Naive thymus-derived CD8-positive, alpha-beta T cell (primary cell): ENCODE data around the gene MACROD1. TPM values are rescaled to one million over a fixed set of nuclear protein-coding genes. Genes with fewer than 3 reads are reported as not detected.

Experiments
- ATAC-seq, 2 donors: fragments of 150-1000 bp; cut with Tn5 transposase in 1 of 2; sonication (Bioruptor Pico), chemical (Tn5 transposase) in 1 of 2; 1 replicate in 1 of 2; 2 replicates in 1 of 2; pipeline ENCODE4 v1.10.0; 2021; ENCODE audit warnings: mild to moderate bottlenecking in 2 of 2, moderate library complexity in 2 of 2
- POLR2A ChIA-PET: fragments of 350-600 bp; sonication (Branson Sonifier 250); formaldehyde crosslinking; loops from one replicate; lab custom pipeline; 2021; ENCODE audit warnings: antibody characterized with exemption; lab: Charles Lee
- DNase-seq, 10 donors: peaks; one replicate each; pipeline versions ENCODE4 v3.0.0 to v3.0.0-alpha.2; 2020 to 2022
- H3K27ac Mint-ChIP-seq, 10 donors: one replicate each; pipeline ENCODE4 v1.8.0; 2020 to 2022; ENCODE audit warnings: mild to moderate bottlenecking in 10 of 10, mixed read lengths in 10 of 10, moderate library complexity in 4 of 10, inconsistent platforms in 1 of 10
- H3K27me3 Mint-ChIP-seq, 5 donors: one replicate each; pipeline ENCODE4 v1.8.0; 2021 to 2022; ENCODE audit warnings: mixed read lengths in 5 of 5
- H3K36me3 Mint-ChIP-seq, 3 donors: one replicate each; pipeline ENCODE4 v1.8.0; 2020 to 2022; ENCODE audit warnings: mixed read lengths in 3 of 3, mild to moderate bottlenecking in 2 of 3, inconsistent platforms in 1 of 3
- H3K4me1 Mint-ChIP-seq, 4 donors: one replicate each; pipeline ENCODE4 v1.8.0; 2021 to 2022; ENCODE audit warnings: mixed read lengths in 4 of 4
- H3K4me3 Mint-ChIP-seq, 10 donors: one replicate each; pipeline ENCODE4 v1.8.0; 2020 to 2022; ENCODE audit warnings: mild to moderate bottlenecking in 10 of 10, mixed read lengths in 10 of 10, moderate library complexity in 6 of 10, inconsistent platforms in 1 of 10
- H3K9me3 Mint-ChIP-seq, 9 donors: one replicate each; pipeline ENCODE4 v1.8.0; 2020 to 2022; ENCODE audit warnings: mixed read lengths in 9 of 9, mild to moderate bottlenecking in 3 of 9, inconsistent platforms in 1 of 9, moderate library complexity in 1 of 9
- polyA plus RNA-seq, 3 donors: library from polyadenylated mRNA; unstranded; fragments of 300-500 nt; fragmentation: Illumina TruSeq; gene quantifications; one replicate each; pipeline ENCODE4 v1.2.3, GENCODE V29; 2021
- total RNA-seq, 8 experiments: library from RNA in 2 of 8; stranded (reverse) in 2 of 8; gene quantifications; one replicate each; pipeline ENCODE4 v1.2.3 and lab custom pipeline; 2021 to 2026

MACROD1 gene
- total and polyA plus RNA-seq, 5 experiments from 2014 or later, result 7.3 to 14.4 (median 10.8) TPM

- POLR2A ChIA-PET, result no interaction called here
- Mint-ChIP-seq H3K4me1 (peaks cover 4 to 19% (median 14%) of the 10 kb centered on the region in 4 donors), H3K27me3 (peaks cover 0 to 10% (median 5%) of the 10 kb centered on the region in 5 donors), H3K27ac (peak overlapping the region in 1 of 10 donors; percentile 40), H3K36me3 (no peaks in the 10 kb centered on the region), H3K4me3 (no peak overlapping the region), H3K9me3 (no peaks in the 10 kb centered on the region)
- no peak for ATAC-seq
- DNase-seq, result no peak
Measured at GRCh38 chr11:64065141-64065465, 100.8 kb downstream of the MACROD1 start.

GRCh38 chr11:64064374-64065140 is 101.4 kb downstream of the MACROD1 start:
- H3K27ac Mint-ChIP-seq, result peak overlapping the region in 2 of 10 donors; percentile 38 to 72
- peaks cover 4 to 19% (median 14%) of the 10 kb centered on the region in 4 donors for H3K4me1 Mint-ChIP-seq
- peaks cover 0 to 10% (median 5%) of the 10 kb centered on the region in 5 donors for H3K27me3 Mint-ChIP-seq
- ATAC-seq, result no peak
- no peaks in the 10 kb centered on the region for H3K9me3 Mint-ChIP-seq
- H3K4me3 Mint-ChIP-seq, result peak overlapping the region in 1 of 10 donors; percentile 27
- POLR2A ChIA-PET, result no interaction called here
- DNase-seq, result no peak
- no peaks in the 10 kb centered on the region for H3K36me3 Mint-ChIP-seq

- Mint-ChIP-seq H3K36me3 (no peaks in the 10 kb centered on the region), H3K4me3 (no peak overlapping the region), H3K27ac (no peak overlapping the region), H3K27me3 (peaks cover 0 to 10% (median 5%) of the 10 kb centered on the region in 5 donors), H3K4me1 (peaks cover 4 to 19% (median 14%) of the 10 kb centered on the region in 4 donors), H3K9me3 (no peaks in the 10 kb centered on the region)
- no peak for DNase-seq
- POLR2A ChIA-PET, result no interaction called here
- ATAC-seq, result no peak
Measured at GRCh38 chr11:64063777-64064176, 102.1 kb downstream of the MACROD1 start.

- H3K4me1 Mint-ChIP-seq, result peaks cover 4 to 12% (median 10%) of the 10 kb centered on the region in 4 donors
- H3K27ac Mint-ChIP-seq, result no peak overlapping the region
- POLR2A ChIA-PET, result interaction anchor here (0.6 kb wide), 2 partner anchors 69 to 993 kb away, joined by 4 read pairs; no protein-coding TSS in a partner anchor
- H3K4me3 Mint-ChIP-seq, result peak overlapping the region in 9 of 10 donors; percentile 9 to 76 (median 54)
- H3K27me3 Mint-ChIP-seq, result peaks cover 0 to 10% (median 5%) of the 10 kb centered on the region in 5 donors
- ATAC-seq (no peak), DNase-seq (no peak)
- H3K9me3 Mint-ChIP-seq, result no peaks in the 10 kb centered on the region
- no peaks in the 10 kb centered on the region for H3K36me3 Mint-ChIP-seq
Measured at GRCh38 chr11:64062185-64063039, 103.5 kb downstream of the MACROD1 start.

GRCh38 chr11:64060861-64061444 is 105.0 kb downstream of the MACROD1 start:
- POLR2A ChIA-PET, result no interaction called here
- peak overlapping the region; percentile 75 to 89 (median 85) for H3K4me3 Mint-ChIP-seq

GRCh38 chr11:64060263-64060860 is 105.6 kb downstream of the MACROD1 start:
- H3K27ac Mint-ChIP-seq, result no peak overlapping the region
- ATAC-seq, result peak in 1 of 2 donors; percentile 33
- H3K4me3 Mint-ChIP-seq, result peak overlapping the region; percentile 44 to 76 (median 64)
- H3K9me3 Mint-ChIP-seq, result no peaks in the 10 kb centered on the region
- peaks cover 3 to 9% (median 7%) of the 10 kb centered on the region in 4 donors for H3K4me1 Mint-ChIP-seq
- H3K36me3 Mint-ChIP-seq, result no peaks in the 10 kb centered on the region
- H3K27me3 Mint-ChIP-seq, result peaks cover 0 to 10% (median 5%) of the 10 kb centered on the region in 5 donors
- POLR2A ChIA-PET, result no interaction called here
- DNase-seq, result no peak

More at GRCh38 chr11:64060861-64061444, 105.0 kb downstream of the MACROD1 start:
- ATAC-seq, result peak; percentile 81 to 92
- DNase-seq, result peak; percentile 25 to 77 (median 49)
- Mint-ChIP-seq H3K9me3 (no peaks in the 10 kb centered on the region), H3K27ac (peak overlapping the region in 2 of 10 donors; percentile 30 to 64), H3K4me1 (peaks cover 3 to 9% (median 7%) of the 10 kb centered on the region in 4 donors), H3K27me3 (peaks cover 0 to 10% (median 5%) of the 10 kb centered on the region in 5 donors), H3K36me3 (no peaks in the 10 kb centered on the region)

- H3K36me3 Mint-ChIP-seq, result no peaks in the 10 kb centered on the region
- no peak for ATAC-seq
- H3K4me1 Mint-ChIP-seq, result peaks cover 5 to 9% (median 7%) of the 10 kb centered on the region in 4 donors
- no peak for DNase-seq
- H3K4me3 Mint-ChIP-seq, result peak overlapping the region in 3 of 10 donors; percentile 20 to 40 (median 33)
- H3K9me3 Mint-ChIP-seq, result no peaks in the 10 kb centered on the region
- no peak overlapping the region for H3K27ac Mint-ChIP-seq
- POLR2A ChIA-PET, result no interaction called here
- peaks cover 0 to 10% (median 5%) of the 10 kb centered on the region in 5 donors for H3K27me3 Mint-ChIP-seq
Measured at GRCh38 chr11:64059339-64060140, 106.4 kb downstream of the MACROD1 start.

- Mint-ChIP-seq H3K4me1 (peaks cover 5 to 9% (median 7%) of the 10 kb centered on the region in 4 donors), H3K27me3 (peaks cover 0 to 10% (median 5%) of the 10 kb centered on the region in 5 donors), H3K36me3 (no peaks in the 10 kb centered on the region), H3K9me3 (no peaks in the 10 kb centered on the region), H3K27ac (no peak overlapping the region), H3K4me3 (peak overlapping the region in 2 of 10 donors; percentile 10 to 40)
- DNase-seq, result no peak
- POLR2A ChIA-PET, result no interaction called here
- no peak for ATAC-seq
Measured at GRCh38 chr11:64058494-64058893, 107.4 kb downstream of the MACROD1 start.

GRCh38 chr11:64057890-64058289 is 108.0 kb downstream of the MACROD1 start:
- no peaks in the 10 kb centered on the region for H3K36me3 Mint-ChIP-seq
- no peak overlapping the region for H3K4me3 Mint-ChIP-seq
- no peak overlapping the region for H3K27ac Mint-ChIP-seq
- POLR2A ChIA-PET, result no interaction called here
- ATAC-seq, result no peak
- H3K27me3 Mint-ChIP-seq, result peaks cover 0 to 7% (median 5%) of the 10 kb centered on the region in 5 donors
- H3K9me3 Mint-ChIP-seq, result no peaks in the 10 kb centered on the region
- H3K4me1 Mint-ChIP-seq, result peaks cover 5 to 9% (median 7%) of the 10 kb centered on the region in 4 donors
- no peak for DNase-seq

GRCh38 chr11:64056861-64057260 is 109.1 kb downstream of the MACROD1 start:
- peaks cover 0 to 2% (median under 1%) of the 10 kb centered on the region in 5 donors for H3K27me3 Mint-ChIP-seq
- no peaks in the 10 kb centered on the region for H3K9me3 Mint-ChIP-seq
- H3K4me1 Mint-ChIP-seq, result peaks cover 3 to 9% (median 6%) of the 10 kb centered on the region in 4 donors
- no peak overlapping the region for H3K27ac Mint-ChIP-seq
- no peak overlapping the region for H3K4me3 Mint-ChIP-seq
- POLR2A ChIA-PET, result no interaction called here
- ATAC-seq (no peak), DNase-seq (no peak)
- no peaks in the 10 kb centered on the region for H3K36me3 Mint-ChIP-seq

- peaks cover 3 to 7% (median 4%) of the 10 kb centered on the region in 4 donors for H3K4me1 Mint-ChIP-seq
- no peaks in the 10 kb centered on the region for H3K9me3 Mint-ChIP-seq
- no peak overlapping the region for H3K27ac Mint-ChIP-seq
- H3K27me3 Mint-ChIP-seq, result peaks cover 0 to 2% (median 0%) of the 10 kb centered on the region in 5 donors
- no peaks in the 10 kb centered on the region for H3K36me3 Mint-ChIP-seq
- no peak overlapping the region for H3K4me3 Mint-ChIP-seq
- POLR2A ChIA-PET, result no interaction called here
- DNase-seq (no peak), ATAC-seq (no peak)
Measured at GRCh38 chr11:64056213-64056785, 109.6 kb downstream of the MACROD1 start.
